NT2/D1 (cell line): ENCODE measurements around the gene PLCL1.

Experiments
- YY1 ChIP-seq: IDR thresholded peaks from 2 replicates; pipeline ENCODE4 v1.6.1; 2011; ENCODE audit not compliant: insufficient read length, insufficient read depth
- ZNF274 ChIP-seq: IDR thresholded peaks from 2 replicates; pipeline ENCODE4 v1.6.1; 2011; ENCODE audit warnings: mild to moderate bottlenecking, low read depth, low read length

DNA sequence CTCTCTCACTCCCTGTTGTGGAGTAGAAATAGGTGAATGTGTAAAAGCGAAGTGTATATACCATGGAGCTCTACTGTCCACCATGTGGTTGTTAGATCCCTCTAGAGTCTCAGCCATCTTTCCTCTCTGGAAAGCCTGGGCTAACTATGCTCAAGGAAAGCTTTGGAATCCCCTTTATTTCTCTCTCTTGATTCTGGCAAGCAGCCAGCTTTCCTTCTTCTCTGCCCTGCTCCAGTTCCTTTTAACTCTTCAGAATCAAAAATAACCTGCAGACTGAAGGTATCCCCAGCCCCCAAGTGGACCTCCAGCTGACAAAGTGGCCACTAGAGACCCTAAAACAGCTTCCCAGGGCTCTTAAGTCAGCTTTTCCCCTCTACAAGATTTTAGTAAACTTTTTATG is 381.9 kb downstream of the PLCL1 start:
- TF ChIP-seq YY1 (no peak), ZNF274 (no peak)
